ENCODE data around the gene CUEDC1. TPM values are rescaled to one million over a fixed set of nuclear protein-coding genes. Genes with fewer than 3 reads are reported as not detected.
A peak's percentile ranks its signal among the peaks of the same experiment; 100 is the strongest.

The CUEDC1 gene
- total RNA-seq, 1 donor from 2014 or later = 49.7 TPM

DNA sequence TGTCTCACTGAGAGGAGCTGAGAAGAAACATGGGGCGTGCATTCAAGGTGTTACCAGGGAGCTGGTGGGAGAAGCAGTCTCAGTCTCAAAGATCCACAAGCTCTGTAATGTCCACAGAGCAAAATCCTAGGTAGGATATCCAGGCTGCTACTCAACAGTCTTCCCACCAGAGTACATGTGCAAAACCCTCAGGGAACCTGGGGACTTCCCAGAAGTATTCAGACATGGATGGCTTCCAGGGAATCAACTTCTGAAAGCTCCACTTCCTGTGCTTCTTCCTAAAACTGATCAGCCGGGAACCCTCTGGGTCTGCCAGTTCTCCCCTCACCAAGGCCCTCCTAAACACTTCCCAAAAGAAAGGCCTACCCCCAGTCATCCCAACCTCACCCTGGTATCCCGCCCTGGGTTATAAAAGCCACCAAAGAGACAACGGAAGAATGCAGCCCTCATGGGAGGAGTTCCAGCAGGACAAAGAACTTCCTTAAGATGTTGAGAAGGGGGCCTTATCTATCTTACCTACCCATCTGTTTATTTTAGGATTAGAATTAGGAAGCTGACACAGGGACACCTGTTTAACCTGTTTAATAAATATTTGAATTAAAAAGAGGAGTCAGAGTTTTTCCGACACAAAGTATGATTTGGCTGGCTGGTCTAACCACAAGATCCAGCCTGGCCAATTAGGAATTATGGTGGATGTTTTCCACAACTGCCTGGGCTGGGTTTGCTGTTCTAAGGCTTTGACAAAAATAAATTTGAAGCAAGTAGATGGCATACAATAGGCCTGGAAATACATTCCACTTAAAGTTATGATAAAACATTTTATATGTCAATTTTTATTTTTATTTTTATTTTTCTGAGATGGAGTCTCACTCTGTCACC, 37.0 kb downstream of the CUEDC1 start:
- peak; percentile 70 for DNase-seq (ENCODE audit: low read depth)

DNA sequence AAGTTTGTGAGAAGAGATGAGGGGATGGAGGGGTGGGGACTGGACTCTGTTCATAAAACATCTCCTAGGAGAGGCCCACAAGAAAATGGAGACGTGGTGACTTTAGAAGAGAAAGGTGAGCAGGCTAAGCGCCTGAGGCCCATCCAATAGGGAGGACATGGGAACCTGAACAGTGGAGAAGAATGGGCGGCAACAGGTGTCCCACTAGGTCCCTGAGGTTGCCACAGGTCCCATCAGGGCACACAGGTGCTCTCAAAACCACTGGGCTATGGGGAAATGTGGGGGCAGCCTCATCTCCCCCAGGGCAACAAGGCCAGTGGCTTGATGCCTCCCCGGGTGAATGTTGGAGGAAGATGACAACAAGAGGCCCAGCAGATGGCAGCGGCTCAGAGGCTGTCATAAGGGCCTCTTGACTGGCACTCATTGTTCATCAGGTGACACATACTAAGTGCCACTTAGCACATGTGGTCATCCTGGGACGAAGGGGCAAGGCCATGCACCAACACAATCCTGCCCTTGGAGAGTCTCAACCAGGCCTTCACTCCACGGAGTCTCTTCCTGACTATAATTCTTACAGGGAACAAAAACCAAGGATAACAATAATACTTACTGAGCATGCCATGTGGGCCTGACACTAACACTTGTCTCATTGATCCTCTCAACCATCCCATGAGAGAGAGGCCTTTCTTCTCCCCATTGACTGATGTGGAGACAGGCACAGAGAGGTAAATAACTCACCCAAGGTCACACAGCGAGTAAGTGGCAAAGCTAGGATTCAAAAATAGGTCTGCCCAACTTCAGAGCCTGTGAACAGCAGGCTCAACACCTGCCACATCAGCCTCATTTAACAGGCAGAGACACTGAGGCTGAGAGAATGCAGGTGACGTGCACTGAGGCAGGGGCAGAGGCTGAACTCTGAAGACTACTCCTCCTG, 38.0 kb downstream of the CUEDC1 start:
- DNase-seq (ENCODE audit: low read depth) = peak; percentile 72

DNA sequence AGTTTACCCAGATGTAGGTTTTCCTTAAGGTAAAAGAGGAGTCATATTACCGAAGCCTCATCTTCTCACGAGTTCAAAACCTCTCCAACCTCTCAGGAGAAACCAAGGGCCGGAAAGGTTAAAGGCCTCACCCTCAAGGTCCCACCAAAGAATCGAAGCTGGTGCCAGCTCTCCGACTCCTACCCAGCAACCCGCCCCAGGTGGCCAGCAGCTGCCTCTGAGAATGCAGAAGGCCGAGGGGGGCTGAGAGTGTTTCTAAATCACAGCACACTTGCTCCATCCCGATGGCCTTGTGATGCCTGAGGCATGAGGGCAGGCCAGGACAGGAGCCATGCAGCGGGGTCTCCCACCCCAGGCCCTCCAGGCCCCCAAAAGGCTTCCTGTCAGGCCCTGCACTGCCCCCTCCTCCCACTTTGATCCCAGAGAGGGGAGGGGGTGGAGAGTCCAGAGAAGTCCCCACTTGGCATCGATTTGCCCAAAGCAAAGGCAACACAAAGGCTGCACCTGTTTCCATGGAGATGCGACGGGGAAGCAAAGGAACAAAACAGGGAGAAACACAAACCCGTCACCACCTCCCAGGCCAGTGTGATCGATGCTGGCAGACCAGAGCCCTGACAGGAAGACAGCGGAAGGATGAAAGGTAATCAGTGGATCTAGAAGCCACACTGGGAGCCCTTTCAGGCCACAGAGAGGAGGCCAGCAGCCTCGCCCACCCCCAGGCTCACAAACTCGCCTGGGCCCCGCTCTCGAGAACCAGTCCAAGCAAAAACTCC, 39.0 kb downstream of the CUEDC1 start:
- peak; percentile 71 for DNase-seq (ENCODE audit: low read depth)

DNA sequence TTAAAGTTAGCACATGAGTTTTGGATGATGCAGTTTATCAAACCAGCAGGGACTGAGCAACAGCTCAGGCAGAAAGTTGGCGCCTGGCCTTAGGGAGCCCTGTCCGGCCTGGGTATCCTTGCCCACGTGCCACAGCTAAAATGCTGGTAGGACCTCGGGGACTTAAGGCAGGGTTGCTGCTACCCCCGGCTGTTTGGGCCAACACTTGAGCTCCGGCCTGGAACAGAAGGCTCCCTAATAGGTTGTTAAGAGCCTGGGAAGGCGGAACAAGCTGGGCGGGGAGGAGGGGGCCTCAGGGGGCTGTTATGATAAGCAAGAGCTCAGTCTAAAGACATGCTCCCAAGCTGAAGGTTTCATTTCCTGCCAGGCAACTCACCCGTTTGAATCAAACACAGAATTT, 39.7 kb downstream of the CUEDC1 start:
- DNase-seq (ENCODE audit: low read depth) = peak; percentile 52

DNA sequence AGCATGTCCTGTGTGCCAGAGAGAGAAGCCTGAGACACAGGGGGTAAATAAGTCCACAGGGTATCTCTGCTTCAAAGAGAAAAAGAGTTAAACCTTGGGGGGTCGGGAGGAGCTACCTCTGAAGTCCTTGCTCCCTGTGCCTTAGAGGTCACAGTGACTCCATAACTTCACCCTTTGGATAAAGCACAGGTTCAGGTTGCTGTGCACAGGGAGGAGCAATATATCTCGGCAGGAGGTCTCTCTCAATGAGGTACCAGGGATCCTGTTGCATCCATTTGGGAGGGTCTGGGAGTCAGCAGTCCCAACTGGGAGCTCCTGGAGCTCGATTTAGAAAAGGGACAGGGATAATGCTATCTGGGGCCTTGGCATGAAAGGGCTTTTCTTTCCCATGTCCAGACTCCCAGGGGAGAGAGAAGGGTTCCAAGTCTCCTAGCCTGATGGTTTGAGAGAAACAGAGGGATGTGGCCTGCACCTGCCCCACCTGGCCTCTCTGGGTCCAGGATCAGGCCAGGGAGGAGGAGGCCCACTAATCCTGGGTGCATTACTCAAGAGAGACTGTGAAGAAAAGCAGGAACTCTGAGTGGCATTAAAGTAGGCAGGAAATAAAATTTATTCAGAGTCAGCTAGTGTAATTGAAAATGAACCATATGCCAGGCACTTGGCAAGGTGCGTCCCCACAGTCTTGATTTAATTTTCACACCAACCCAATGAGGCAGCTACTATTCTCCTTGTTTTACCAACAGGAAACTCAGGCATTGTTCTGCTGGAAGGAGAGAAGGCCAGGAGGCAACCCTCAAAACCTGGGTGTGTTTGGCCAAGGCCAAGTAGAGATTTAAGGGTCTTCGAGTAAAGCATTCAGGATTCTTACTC, 40.7 kb downstream of the CUEDC1 start:
- no peak for DNase-seq (ENCODE audit: low read depth)

DNA sequence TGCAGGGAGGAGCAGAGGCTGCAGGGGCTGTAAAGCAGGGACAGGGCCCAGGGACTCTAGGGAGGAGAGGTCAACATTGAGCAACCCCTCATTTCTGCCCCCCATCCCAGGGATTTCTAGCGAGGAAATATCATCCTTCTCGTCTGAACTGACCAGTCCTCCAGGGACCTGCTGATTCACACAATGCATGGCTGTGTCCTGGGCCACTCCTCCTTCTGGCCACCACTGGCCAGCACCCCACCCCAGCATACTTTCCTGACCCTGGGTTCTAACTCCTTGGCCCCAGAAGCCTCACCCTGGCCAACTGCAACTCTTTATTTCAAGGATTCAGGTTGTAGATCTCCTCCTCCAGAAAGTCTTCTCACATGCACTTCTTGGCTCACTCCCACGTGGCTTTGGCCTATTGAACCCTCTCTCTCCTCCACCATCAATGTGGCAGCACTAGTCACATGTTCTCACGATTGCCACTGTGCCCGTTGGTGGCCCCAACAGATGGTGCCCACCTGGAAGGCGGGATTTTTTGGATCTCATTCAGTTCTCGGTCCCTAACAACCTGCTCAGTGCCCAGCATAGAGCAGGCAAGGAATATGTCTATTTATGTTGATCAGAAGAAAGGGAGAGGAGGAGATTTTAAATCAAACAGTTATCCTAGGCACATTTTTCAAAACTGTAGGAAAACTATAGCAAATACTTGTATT, 41.5 kb downstream of the CUEDC1 start:
- peak; percentile 53 for DNase-seq (ENCODE audit: low read depth)

DNA sequence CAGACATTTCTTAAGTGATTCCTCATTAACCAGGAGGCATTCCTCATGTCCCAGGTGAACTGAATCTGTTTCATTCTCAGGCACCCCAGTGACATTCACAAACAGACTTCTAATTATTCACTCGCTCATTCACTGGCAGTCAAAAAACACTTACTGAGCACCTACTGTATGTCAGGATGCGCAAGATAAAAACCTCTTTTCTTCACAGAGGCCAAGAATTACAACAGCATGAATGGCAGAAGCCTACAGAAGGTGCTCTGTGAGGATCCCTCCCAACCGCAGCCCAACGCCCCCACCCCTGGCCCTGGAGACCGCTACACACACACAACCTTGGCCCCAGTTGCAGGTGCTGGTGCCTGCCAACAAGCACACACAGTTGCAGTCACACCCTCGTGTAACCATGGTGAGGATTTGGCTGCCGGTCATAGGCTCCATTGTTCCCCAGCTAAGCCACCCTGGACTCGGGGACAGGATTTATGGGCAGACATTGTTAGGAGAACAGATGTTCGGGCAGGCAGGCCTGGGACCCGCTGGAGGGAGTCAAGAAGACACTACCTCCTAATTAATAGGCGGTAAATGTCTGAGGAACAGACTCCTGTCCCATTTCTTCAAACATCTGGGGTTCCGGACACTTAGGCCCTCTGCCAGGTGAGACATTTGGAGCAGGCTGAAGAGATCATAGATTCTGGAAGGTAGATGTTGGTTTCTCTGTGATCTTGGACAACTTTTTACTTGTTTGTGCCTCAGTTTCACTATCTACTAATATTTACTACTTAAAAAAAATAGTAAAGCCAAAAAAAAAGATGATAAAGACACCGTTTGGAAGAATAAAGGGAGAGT, 43.2 kb downstream of the CUEDC1 start:
- DNase-seq (ENCODE audit: low read depth) = peak; percentile 86

DNA sequence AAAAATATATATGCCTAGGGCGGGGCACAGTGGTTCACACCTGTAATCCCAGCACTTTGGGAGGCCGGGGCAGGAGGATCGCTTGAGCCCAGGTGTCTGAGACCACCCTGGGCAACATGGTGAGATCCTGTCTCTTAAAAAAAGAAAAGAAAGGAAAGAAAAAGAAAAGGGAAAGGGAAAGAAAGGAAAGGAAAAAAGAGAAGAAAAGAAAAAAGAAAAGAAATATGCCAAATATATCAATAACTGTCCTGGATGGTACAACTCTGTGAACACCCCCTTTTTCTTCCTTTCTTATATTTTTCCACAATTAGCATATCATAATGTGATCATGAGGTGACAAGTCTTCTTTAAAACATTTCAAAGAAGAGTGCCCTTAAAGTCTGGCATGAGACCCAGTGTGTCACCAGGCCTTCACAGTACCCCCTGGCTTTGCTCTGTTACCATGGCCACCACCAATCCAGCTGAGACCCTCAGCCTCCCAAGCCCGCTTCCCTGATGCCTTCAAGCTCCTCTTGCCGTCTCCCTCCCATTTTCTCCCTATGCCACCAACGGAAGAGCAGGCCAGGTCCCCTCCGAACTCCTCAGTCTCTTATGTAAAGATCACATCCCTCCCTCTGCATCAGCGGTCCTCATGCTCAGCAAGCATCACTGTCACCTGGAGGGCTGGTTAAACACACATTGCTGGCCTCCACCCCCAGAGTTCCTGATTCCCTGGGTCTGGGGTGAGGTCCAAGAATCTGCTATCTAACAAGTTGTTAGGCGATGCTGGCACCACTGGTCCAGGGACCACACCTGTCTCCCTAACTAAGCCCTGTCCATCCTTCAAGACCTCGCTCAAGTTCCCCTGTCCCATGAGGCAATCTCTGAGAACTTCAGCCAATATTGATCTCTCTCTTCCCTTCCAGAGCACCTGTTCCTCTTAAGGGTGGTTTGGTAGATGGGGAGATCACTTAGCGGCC, 44.5 kb downstream of the CUEDC1 start:
- DNase-seq (ENCODE audit: low read depth) = no peak

DNA sequence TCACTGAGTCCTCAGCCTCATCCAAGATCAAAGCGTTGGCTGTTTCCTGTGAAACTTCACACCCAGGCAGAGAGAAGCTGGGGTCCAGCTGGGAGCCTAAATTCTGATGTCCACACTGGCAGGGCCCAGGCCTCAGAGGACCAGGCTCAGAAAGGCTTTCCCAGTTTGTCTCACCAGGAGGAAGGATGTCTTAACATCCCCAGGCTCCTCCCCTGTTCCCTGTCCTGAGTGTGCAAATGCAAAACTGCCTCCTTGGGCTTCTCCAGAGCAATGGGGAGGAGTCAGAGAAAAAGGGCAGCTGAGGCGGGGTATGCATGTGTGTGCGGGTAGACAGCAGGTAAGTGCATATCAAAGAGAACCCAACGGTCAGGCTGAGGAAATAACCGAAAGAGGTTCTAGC, 45.7 kb downstream of the CUEDC1 start:
- DNase-seq (ENCODE audit: low read depth) = no peak

DNA sequence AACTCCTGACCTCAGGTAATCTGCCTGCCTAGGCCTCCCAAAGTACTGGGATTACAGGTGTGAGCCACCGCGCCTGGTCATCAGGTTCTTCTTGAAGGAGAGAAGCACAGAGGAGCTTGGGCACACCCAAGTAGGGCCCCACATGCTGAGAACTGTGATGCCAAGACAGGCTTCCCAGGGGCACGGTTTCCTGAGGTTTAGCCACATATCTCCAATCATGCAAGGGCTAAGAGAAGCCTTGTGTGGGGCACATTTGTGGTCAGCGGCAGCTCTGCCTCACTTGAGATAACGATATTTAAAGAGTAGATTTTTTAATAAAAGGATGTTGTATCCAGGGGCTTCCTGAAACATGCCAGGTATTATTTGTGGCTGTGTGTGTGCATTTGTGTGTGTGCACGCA, 46.9 kb downstream of the CUEDC1 start:
- no peak for DNase-seq (ENCODE audit: low read depth)

DNA sequence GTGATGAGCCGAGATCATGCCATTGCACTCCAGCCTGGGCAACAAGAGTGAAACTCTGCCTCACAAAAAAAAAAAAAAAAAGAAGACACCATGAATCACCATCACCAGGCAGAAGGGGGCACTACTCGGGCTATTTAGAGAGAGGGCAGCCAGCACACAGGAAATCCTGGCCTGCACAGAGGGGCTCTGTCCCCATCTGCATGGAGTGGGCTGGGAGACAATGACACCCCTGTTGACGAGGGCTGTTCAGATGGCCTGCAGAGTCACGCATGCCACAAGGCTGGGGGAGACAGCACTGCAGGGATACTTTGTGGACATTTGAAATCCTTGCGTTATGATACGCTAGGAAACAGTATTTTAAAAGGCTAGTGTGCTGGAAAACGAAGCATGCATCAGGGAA, 48.3 kb downstream of the CUEDC1 start:
- no peak for DNase-seq (ENCODE audit: low read depth)

DNA sequence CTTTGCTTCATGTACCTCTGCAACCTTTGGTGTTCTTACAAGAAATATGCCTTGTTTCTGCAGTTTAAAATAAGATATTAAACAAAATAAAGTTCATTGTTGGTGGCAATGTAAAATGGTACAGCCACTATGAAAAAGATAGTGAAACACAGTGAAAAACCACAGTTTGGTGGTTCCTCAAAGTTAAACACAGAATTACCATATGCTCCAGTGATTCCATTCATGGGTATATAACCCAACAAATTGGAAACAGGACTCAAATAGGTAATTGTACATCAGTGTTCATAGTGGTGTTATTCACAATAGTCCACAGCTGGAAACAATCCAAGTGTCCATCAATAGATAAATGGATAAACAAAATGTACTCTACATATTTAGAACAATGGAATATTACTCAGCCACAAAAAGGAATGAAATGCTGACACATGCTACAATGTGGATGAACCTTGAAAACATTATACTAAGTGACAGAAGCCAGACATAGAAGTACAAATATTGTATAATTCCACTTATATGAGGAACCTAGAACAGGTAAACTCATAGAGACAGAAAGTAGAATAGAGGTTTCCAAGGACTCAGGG, 49.2 kb downstream of the CUEDC1 start:
- no peak for DNase-seq (ENCODE audit: low read depth)

DNA sequence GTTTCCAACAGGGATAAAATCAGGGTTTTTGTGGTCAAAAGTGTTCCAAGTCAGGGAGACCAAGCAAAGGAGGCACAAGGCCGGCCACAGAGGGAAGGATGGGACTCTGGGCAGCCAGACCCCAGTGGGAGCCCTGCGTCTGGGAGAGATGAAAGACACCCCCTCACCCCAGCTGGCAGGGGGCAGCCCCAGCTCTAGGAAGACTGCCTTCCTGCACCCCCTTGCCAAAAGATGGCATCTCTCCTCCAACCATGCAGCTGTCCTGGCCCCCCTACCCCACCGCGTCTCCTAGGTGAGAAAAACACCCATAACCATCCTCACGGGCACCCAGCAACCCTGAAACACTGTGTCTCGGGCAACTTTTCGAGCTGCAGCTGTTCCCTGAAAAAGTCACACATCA, 51.3 kb downstream of the CUEDC1 start:
- DNase-seq (ENCODE audit: low read depth) = no peak

DNA sequence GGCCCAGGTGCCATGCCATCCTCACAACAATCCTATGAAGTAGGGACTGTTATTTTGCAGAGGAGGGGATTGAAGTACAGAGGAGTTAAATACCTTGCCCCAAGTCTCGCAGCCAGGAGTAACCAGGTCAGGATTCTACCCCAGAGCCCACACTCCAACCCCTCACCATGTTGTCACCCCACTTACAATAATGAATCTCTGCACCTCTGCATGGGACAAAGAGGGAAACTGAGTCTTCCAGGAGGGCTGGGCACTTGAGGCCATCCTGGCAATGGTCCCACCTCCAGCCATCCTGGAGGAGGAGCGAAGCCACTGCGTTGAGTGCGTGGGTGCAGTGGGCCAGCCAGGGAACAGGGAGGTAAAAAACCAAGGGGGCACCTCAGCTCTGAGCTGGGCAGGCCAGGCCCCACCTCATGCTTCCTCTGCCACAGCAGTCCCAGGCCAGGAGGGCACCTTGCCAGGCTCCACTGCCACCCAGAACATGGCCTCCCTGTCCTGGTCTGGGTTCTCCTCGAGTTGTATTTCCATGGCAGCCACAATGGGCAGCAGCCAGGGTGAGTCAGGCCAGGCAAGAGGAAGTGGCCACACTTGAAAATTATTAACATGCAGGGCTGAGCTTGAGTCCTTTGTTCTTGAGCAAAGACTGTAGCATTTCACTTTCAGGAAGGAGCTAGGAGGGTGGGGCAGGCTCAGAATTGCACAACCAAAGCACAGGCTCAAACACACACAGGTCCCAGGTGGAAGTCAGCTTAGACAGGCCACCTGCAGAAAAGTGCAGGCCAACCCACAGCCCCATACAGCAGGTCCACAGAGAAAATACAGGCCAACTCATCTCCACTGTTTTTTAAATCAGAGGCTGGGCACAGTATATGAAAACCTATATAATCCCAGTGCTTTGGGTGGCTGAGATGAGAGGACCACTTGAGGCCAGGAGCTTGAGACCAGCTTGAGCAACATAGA, 52.1 kb downstream of the CUEDC1 start:
- DNase-seq (ENCODE audit: low read depth) = peak; percentile 89

DNA sequence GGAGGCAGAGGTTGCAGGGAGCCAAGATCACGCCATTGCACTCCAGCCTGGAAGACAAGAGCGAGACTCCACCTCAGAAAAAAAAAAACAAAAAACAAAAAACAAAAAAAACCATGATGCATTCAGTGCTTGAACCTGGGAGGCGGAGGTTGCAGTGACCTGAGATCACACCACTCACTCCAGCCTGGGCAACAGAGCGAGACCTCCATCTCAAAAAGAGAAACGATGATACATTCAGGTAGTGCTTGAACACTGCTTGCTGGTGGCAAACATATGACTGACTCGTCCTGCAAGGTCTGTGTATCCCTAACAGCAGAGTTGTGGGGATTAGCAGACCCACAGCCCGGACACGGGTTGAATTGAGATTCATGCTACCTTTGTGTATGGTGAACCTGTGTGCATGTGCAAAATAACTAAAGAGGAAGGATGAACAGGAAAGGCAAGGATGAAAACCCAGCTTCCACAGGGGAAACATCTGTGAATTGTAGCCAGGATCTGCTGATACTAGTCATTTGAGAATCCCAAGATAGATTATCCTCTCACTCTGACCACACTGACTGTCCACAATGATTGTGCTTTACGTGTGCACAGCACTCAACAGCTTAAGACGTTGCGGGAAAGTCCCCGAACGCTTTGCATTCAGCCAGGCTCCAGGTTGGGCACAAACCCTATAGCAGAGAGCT, 53.0 kb downstream of the CUEDC1 start:
- no peak for DNase-seq (ENCODE audit: low read depth)

All from myocyte (in vitro differentiated cells).